Karpas-422 (cell line): Measurements from ENCODE around the gene CROCC. TPM values are rescaled to one million over a fixed set of nuclear protein-coding genes. Genes with fewer than 3 reads are reported as not detected.
A peak's percentile ranks its signal among the peaks of the same experiment; 100 is the strongest.
"Not testable (repeated sequence)": the region's sequence is repeated elsewhere in the genome, so short reads cannot be mapped to it uniquely, and the experiment has no call there.

Experiments
- DNase-seq: peaks from one replicate; pipeline ENCODE4 v3.0.0-alpha.2; 2015
- H2AFZ ChIP-seq: fragments of 200-600 bp; sonication (generic); 2 replicates; pipeline ENCODE4 v1.6.1; 2014; ENCODE audit warnings: antibody characterized with exemption, low read length, mixed read lengths
- H3K27ac ChIP-seq: fragments of 200-600 bp; sonication (generic); 2 replicates; pipeline ENCODE4 v1.5.1; 2014; ENCODE audit warnings: mild to moderate bottlenecking, low read length, moderate library complexity
- H3K27me3 ChIP-seq: fragments of 200-600 bp; sonication (generic); 2 replicates; pipeline ENCODE4 v1.6.1; 2014; ENCODE audit warnings: low read length, mixed read lengths
- H3K36me3 ChIP-seq: fragments of 200-600 bp; sonication (generic); 2 replicates; pipeline ENCODE4 v1.6.1; 2014; ENCODE audit warnings: low read length, mixed read lengths; ENCODE audit not compliant: insufficient read depth
- H3K4me1 ChIP-seq: fragments of 200-600 bp; sonication (generic); 2 replicates; pipeline ENCODE4 v1.6.1; 2014; ENCODE audit warnings: mild to moderate bottlenecking, low read length, mixed read lengths
- H3K4me2 ChIP-seq: fragments of 200-600 bp; sonication (generic); 2 replicates; pipeline ENCODE4 v1.6.1; 2014; ENCODE audit warnings: low read length, low read depth, mild to moderate bottlenecking; ENCODE audit not compliant: poor library complexity, severe bottlenecking
- H3K4me3 ChIP-seq: fragments of 200-600 bp; sonication (generic); 2 replicates; pipeline ENCODE4 v1.5.1; 2014; ENCODE audit warnings: mild to moderate bottlenecking, antibody characterized with exemption, low read length, mixed read lengths
- H3K79me2 ChIP-seq: fragments of 200-600 bp; sonication (generic); 2 replicates; pipeline ENCODE4 v1.6.1; 2014; ENCODE audit warnings: mild to moderate bottlenecking, low read length, mixed read lengths
- H3K9ac ChIP-seq: fragments of 200-600 bp; sonication (generic); 2 replicates; pipeline ENCODE4 v1.6.0; 2014; ENCODE audit warnings: low read length
- H3K9me2 ChIP-seq: fragments of 200-600 bp; sonication (generic), shearing (Covaris generic); replicated peaks from 2 replicates; pipeline ENCODE4 v1.6.0; 2014; ENCODE audit warnings: mild to moderate bottlenecking, low read length, moderate library complexity; ENCODE audit not compliant: insufficient read depth
- H3K9me3 ChIP-seq: fragments of 300-700, 200-600 bp; sonication (generic); 2 replicates; pipeline ENCODE4 v1.6.1; 2014; ENCODE audit warnings: low read length, mixed read lengths
- H4K20me1 ChIP-seq: fragments of 200-600 bp; sonication (generic); 2 replicates; pipeline ENCODE4 v1.6.1; 2014; ENCODE audit warnings: mild to moderate bottlenecking, antibody characterized with exemption, low read length, low read depth; ENCODE audit not compliant: insufficient read depth
- total RNA-seq: library from RNA; depleted of rRNA; stranded (reverse); fragments of >200 nt; shearing (Covaris generic); gene quantifications from 2 replicates; pipeline ENCODE4 v1.2.3, GENCODE V29; 2014; ENCODE audit warnings: low replicate concordance

The CROCC gene
- total RNA-seq, 1 experiment from 2014 or later = 12.1 TPM

DNA sequence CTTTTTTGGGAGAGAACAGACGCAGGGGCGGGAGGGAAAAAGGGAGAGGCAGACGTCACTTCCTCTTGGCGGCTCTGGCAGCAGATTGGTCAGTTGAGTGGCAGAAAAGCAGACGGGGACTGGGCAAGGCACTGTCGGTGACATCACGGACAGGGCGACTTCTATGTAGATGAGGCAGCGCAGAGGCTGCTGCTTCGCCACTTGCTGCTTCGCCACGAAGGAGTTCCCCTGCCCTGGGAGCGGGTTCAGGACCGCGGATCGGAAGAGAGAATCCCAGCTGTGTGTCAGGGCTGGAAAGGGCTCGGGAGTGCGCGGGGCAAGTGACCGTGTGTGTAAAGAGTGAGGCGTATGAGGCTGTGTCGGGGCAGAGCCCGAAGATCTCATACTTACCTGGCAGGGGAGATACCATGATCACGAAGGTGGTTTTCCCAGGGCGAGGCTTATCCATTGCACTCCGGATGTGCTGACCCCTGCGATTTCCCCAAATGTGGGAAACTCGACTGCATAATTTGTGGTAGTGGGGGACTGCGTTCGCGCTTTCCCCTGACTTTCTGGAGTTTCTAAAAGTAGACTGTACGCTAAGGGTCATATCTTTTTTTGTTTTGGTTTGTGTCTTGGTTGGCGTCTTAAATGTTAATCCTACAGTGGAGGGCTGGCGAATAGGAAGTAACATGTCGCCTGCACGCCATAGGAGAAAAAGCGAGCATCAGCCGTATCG is 26.0 kb upstream of the CROCC start, which contains the start of gene RNU1-2:
TSS of gene RNU1-2 (plus strand) at position 383 of the 718 bp plus-strand sequence.
- H2AFZ ChIP-seq = peak within 1 kb of the TSS; percentile 45; the same call in 1 of the 2 replicates
- not testable (repeated sequence) for H4K20me1 ChIP-seq, H3K36me3 ChIP-seq, H3K79me2 ChIP-seq, H3K9me2 ChIP-seq, H3K27me3 ChIP-seq, H3K9me3 ChIP-seq
- peak within 1 kb of the TSS; percentile 80 for H3K27ac ChIP-seq
- peak within 1 kb of the TSS; percentile 75 for H3K4me3 ChIP-seq
- H3K4me1 ChIP-seq = peaks cover 28% of the 10 kb centered on the region
- DNase-seq = peak; percentile 99
- H3K4me2 ChIP-seq = peak within 1 kb of the TSS; percentile 77
- H3K9ac ChIP-seq = peak within 1 kb of the TSS; percentile 77

DNA sequence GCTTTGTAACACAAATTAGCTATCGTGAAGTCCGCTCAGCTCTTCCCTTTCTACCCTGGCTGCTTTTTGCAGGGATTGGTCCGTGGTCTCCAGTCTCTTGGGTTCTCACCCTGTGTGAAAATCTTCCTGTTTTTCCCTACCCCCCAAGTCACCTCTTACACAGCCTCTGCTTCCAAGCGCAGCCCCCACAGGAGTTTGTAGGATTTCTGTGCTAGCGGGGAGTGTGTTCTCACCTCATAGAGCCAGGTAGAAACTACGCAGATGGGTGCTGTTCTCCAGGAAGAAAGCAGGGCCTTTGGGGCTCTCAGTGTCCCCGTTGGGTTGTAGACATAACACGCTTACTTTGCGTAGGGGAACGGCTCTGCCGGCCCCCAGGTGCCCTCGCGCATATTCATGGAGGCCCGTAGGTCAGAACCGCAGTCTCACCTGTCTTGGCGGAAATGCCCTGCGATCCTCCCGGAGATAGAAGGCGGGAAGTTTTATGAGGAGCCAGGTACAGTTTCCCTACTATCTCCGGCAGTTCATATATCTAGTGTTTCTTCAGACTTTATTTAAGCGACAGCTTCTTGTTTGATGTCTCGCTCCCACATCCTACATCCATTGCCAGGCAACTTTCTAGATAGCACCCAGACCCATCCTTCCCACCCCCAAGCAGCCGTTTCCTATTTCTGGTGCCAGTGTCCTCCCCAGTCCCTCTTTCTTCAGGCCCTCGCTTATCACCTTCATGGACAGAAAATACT is 25.2 kb upstream of the CROCC start:
- not testable (repeated sequence) for H3K27me3 ChIP-seq, H3K36me3 ChIP-seq, H3K9me2 ChIP-seq, H3K79me2 ChIP-seq, H3K9me3 ChIP-seq, H4K20me1 ChIP-seq
- peak overlapping the region; percentile 67 for H3K9ac ChIP-seq
- H2AFZ ChIP-seq = peak overlapping the region; percentile 45; the same call in 1 of the 2 replicates
- peak overlapping the region; percentile 80 for H3K27ac ChIP-seq
- DNase-seq = peak; percentile 89
- peak overlapping the region; percentile 69 for H3K4me2 ChIP-seq
- H3K4me3 ChIP-seq = peak overlapping the region; percentile 57
- H3K4me1 ChIP-seq = peaks cover 35% of the 10 kb centered on the region

- not testable (repeated sequence) for H3K9ac ChIP-seq, H3K27me3 ChIP-seq, H4K20me1 ChIP-seq, H3K36me3 ChIP-seq, H3K4me3 ChIP-seq, H3K27ac ChIP-seq, H3K9me3 ChIP-seq, H3K9me2 ChIP-seq, DNase-seq, H2AFZ ChIP-seq, H3K79me2 ChIP-seq
- Histone ChIP-seq H3K4me2 (peak overlapping the region; percentile 69), H3K4me1 (peaks cover 38% of the 10 kb centered on the region)
Measured at GRCh38 chr1:16897653-16898052, 24.1 kb upstream of the CROCC start.

- not testable (repeated sequence) for H3K4me2 ChIP-seq
Measured at GRCh38 chr1:16898298-16898697, 23.4 kb upstream of the CROCC start.

GRCh38 chr1:16899020-16899419 is 22.7 kb upstream of the CROCC start:
- not testable (repeated sequence) for H3K27ac ChIP-seq, H3K9me2 ChIP-seq, H3K4me2 ChIP-seq, H3K9ac ChIP-seq, H3K9me3 ChIP-seq, H4K20me1 ChIP-seq, H3K36me3 ChIP-seq, H2AFZ ChIP-seq, DNase-seq, H3K79me2 ChIP-seq, H3K4me3 ChIP-seq, H3K27me3 ChIP-seq
- H3K4me1 ChIP-seq = peaks cover 50% of the 10 kb centered on the region

More at GRCh38 chr1:16898298-16898697, 23.4 kb upstream of the CROCC start:
- not testable (repeated sequence) for H3K9ac ChIP-seq, DNase-seq, H4K20me1 ChIP-seq, H3K36me3 ChIP-seq, H3K27me3 ChIP-seq, H3K4me3 ChIP-seq, H3K9me3 ChIP-seq, H3K9me2 ChIP-seq, H2AFZ ChIP-seq, H3K27ac ChIP-seq, H3K79me2 ChIP-seq
- H3K4me1 ChIP-seq = peaks cover 43% of the 10 kb centered on the region

GRCh38 chr1:16900751-16901150 is 21.0 kb upstream of the CROCC start:
- DNase-seq = peak; percentile 63
- peak overlapping the region; percentile 20 for H3K4me2 ChIP-seq
- H3K9ac ChIP-seq = no peak overlapping the region
- no peaks in the 10 kb centered on the region for H3K27me3 ChIP-seq
- no peaks in the 10 kb centered on the region for H3K9me2 ChIP-seq
- H3K4me3 ChIP-seq = no peak overlapping the region
- peaks cover 52% of the 10 kb centered on the region for H3K4me1 ChIP-seq
- no peak overlapping the region for H3K27ac ChIP-seq
- no peaks in the 10 kb centered on the region for H3K9me3 ChIP-seq
- no peaks in the 10 kb centered on the region for H4K20me1 ChIP-seq
- H2AFZ ChIP-seq = no peak overlapping the region
- no peaks in the 10 kb centered on the region for H3K79me2 ChIP-seq
- no peaks in the 10 kb centered on the region for H3K36me3 ChIP-seq

GRCh38 chr1:16901371-16901770 is 20.4 kb upstream of the CROCC start:
- H3K9me3 ChIP-seq, H3K4me3 ChIP-seq, H3K9me2 ChIP-seq, H4K20me1 ChIP-seq, H3K27me3 ChIP-seq, H3K27ac ChIP-seq, H3K36me3 ChIP-seq, H3K9ac ChIP-seq, DNase-seq, H2AFZ ChIP-seq, H3K79me2 ChIP-seq: not testable (repeated sequence)
- peaks cover 57% of the 10 kb centered on the region for H3K4me1 ChIP-seq
- H3K4me2 ChIP-seq = peak overlapping the region; percentile 20

GRCh38 chr1:16903054-16903453 is 18.7 kb upstream of the CROCC start:
- Histone ChIP-seq H3K79me2 (no peaks in the 10 kb centered on the region), H3K36me3 (no peaks in the 10 kb centered on the region), H3K9me2 (no peaks in the 10 kb centered on the region), H3K9ac (peak overlapping the region; percentile 74; the same call in 1 of the 2 replicates), H3K4me2 (peak overlapping the region; percentile 83), H2AFZ (peak overlapping the region; percentile 85), H3K4me3 (no peak overlapping the region), H4K20me1 (no peaks in the 10 kb centered on the region), H3K4me1 (peaks cover 44% of the 10 kb centered on the region), H3K27ac (peak overlapping the region; percentile 87), H3K9me3 (peaks cover 3% of the 10 kb centered on the region; the same call in 1 of the 2 replicates), H3K27me3 (no peaks in the 10 kb centered on the region)
- no peak for DNase-seq
